Measurements from ENCODE around the gene TIGD3.

Gene TIGD3

GRCh38 chr11:65389294-65389980, 34.9 kb downstream of the TIGD3 start:
- Histone ChIP-seq H3K36me3 (replicated peaks; ENCODE audit: insufficient read depth, low read length) (no peaks in the 10 kb centered on the region), H3K9me3 (replicated peaks; ENCODE audit: insufficient read depth, low read length) (no peaks in the 10 kb centered on the region), H4K20me1 (ENCODE audit: insufficient read depth, low read length) (no peaks in the 10 kb centered on the region), H3K4me1 (ENCODE audit: low read length) (peaks cover 22% of the 10 kb centered on the region), H3K27me3 (replicated peaks; ENCODE audit: insufficient read depth, low read length) (no peaks in the 10 kb centered on the region), H3K9me2 (replicated peaks; ENCODE audit: insufficient read depth, low read length) (no peaks in the 10 kb centered on the region), H3K27ac (ENCODE audit: low read length) (peak overlapping the region; percentile 71; the same call in 1 of the 2 replicates), H2AFZ (ENCODE audit: low read length) (no peak overlapping the region), H3K4me2 (ENCODE audit: low read depth, low read length) (peak overlapping the region; percentile 89), H3K9ac (ENCODE audit: low read length) (no peak overlapping the region; the same call in 1 of the 2 replicates), H3F3A (ENCODE audit: insufficient read depth, low read length) (peaks cover 24% of the 10 kb centered on the region), H3K4me3 (ENCODE audit: low read length) (peak overlapping the region; percentile 13), H3K79me2 (ENCODE audit: low read length) (peaks cover 77% of the 10 kb centered on the region)
- TF ChIP-seq EZH2phosphoT487 (IDR thresholded peaks at IDR 0.05; ENCODE audit: low read length) (no peak), EZH2 (optimal IDR thresholded peaks at IDR 0.05; ENCODE audit: low read depth, low read length) (no peak), CTCF (IDR thresholded peaks at IDR 0.05; ENCODE audit: low read length) (no peak)
- no peak for DNase-seq

GRCh38 chr11:65390099-65390941, 35.8 kb downstream of the TIGD3 start:
- H3K9me2 ChIP-seq (replicated peaks; ENCODE audit: insufficient read depth, low read length) = no peaks in the 10 kb centered on the region
- no peak overlapping the region for H3K27ac ChIP-seq (ENCODE audit: low read length)
- H3K79me2 ChIP-seq (ENCODE audit: low read length) = peaks cover 79% of the 10 kb centered on the region
- H3K36me3 ChIP-seq (replicated peaks; ENCODE audit: insufficient read depth, low read length) = no peaks in the 10 kb centered on the region
- H4K20me1 ChIP-seq (ENCODE audit: insufficient read depth, low read length) = no peaks in the 10 kb centered on the region
- H3K27me3 ChIP-seq (replicated peaks; ENCODE audit: insufficient read depth, low read length) = no peaks in the 10 kb centered on the region
- no peak overlapping the region for H3K4me3 ChIP-seq (ENCODE audit: low read length)
- H3K9me3 ChIP-seq (replicated peaks; ENCODE audit: insufficient read depth, low read length) = no peaks in the 10 kb centered on the region
- H3K9ac ChIP-seq (ENCODE audit: low read length) = no peak overlapping the region
- H2AFZ ChIP-seq (ENCODE audit: low read length) = no peak overlapping the region
- no peak for DNase-seq
- H3K4me1 ChIP-seq (ENCODE audit: low read length) = peaks cover 22% of the 10 kb centered on the region
- H3F3A ChIP-seq (ENCODE audit: insufficient read depth, low read length) = peaks cover 20% of the 10 kb centered on the region
- H3K4me2 ChIP-seq (ENCODE audit: low read depth, low read length) = no peak overlapping the region; the same call in 1 of the 2 replicates
- TF ChIP-seq CTCF (IDR thresholded peaks at IDR 0.05; ENCODE audit: low read length) (no peak), EZH2phosphoT487 (IDR thresholded peaks at IDR 0.05; ENCODE audit: low read length) (no peak), EZH2 (optimal IDR thresholded peaks at IDR 0.05; ENCODE audit: low read depth, low read length) (no peak)

GRCh38 chr11:65390996-65391395, 36.4 kb downstream of the TIGD3 start:
- no peak overlapping the region for H2AFZ ChIP-seq (ENCODE audit: low read length)
- H3K79me2 ChIP-seq (ENCODE audit: low read length) = peaks cover 79% of the 10 kb centered on the region
- no peak overlapping the region for H3K27ac ChIP-seq (ENCODE audit: low read length)
- H3K4me1 ChIP-seq (ENCODE audit: low read length) = peaks cover 21% of the 10 kb centered on the region
- H3K9ac ChIP-seq (ENCODE audit: low read length) = no peak overlapping the region
- TF ChIP-seq EZH2 (optimal IDR thresholded peaks at IDR 0.05; ENCODE audit: low read depth, low read length) (no peak), CTCF (IDR thresholded peaks at IDR 0.05; ENCODE audit: low read length) (no peak), EZH2phosphoT487 (IDR thresholded peaks at IDR 0.05; ENCODE audit: low read length) (no peak)
- H3K9me3 ChIP-seq (replicated peaks; ENCODE audit: insufficient read depth, low read length) = no peaks in the 10 kb centered on the region
- H4K20me1 ChIP-seq (ENCODE audit: insufficient read depth, low read length) = no peaks in the 10 kb centered on the region
- no peaks in the 10 kb centered on the region for H3K36me3 ChIP-seq (replicated peaks; ENCODE audit: insufficient read depth, low read length)
- H3K4me2 ChIP-seq (ENCODE audit: low read depth, low read length) = no peak overlapping the region
- no peak overlapping the region for H3K4me3 ChIP-seq (ENCODE audit: low read length)
- DNase-seq = no peak
- no peaks in the 10 kb centered on the region for H3K9me2 ChIP-seq (replicated peaks; ENCODE audit: insufficient read depth, low read length)
- H3F3A ChIP-seq (ENCODE audit: insufficient read depth, low read length) = peaks cover 17% of the 10 kb centered on the region
- H3K27me3 ChIP-seq (replicated peaks; ENCODE audit: insufficient read depth, low read length) = no peaks in the 10 kb centered on the region

Measured in MM.1S (cell line).